ENCODE measurements around the gene SFMBT1.

DNA sequence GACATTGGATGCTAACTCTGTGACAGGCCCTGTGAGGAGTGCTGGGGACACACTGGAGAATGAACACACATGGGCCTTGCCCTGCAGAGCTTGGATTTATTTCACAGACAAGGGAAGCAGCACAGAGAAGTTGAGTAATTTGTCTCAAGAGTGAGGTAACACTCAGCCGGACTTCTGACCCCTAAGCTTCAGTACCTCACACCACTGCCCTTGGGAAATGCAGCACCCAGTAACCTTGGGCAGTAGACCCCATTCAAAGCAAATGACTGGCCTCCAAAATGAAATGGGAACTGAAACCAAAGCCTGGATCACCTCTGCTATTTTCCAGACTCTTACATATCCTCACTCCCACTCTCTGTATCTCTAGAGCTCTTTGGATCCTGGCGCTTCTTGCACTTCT is 47.1 kb upstream of the SFMBT1 start:
- TF ChIP-seq JUNB (IDR thresholded peaks at IDR 0.05; ENCODE audit: unreplicated experiment) = no peak
- TF ChIP-seq REST (IDR thresholded peaks at IDR 0.05; ENCODE audit: unreplicated experiment) = no peak
- no peak for TF ChIP-seq POLR2AphosphoS5 (IDR thresholded peaks at IDR 0.05; ENCODE audit: low read depth)
- no peak for TF ChIP-seq EZH2phosphoT487 (IDR thresholded peaks at IDR 0.05; ENCODE audit: unreplicated experiment)
- TF ChIP-seq, protein P1, sequence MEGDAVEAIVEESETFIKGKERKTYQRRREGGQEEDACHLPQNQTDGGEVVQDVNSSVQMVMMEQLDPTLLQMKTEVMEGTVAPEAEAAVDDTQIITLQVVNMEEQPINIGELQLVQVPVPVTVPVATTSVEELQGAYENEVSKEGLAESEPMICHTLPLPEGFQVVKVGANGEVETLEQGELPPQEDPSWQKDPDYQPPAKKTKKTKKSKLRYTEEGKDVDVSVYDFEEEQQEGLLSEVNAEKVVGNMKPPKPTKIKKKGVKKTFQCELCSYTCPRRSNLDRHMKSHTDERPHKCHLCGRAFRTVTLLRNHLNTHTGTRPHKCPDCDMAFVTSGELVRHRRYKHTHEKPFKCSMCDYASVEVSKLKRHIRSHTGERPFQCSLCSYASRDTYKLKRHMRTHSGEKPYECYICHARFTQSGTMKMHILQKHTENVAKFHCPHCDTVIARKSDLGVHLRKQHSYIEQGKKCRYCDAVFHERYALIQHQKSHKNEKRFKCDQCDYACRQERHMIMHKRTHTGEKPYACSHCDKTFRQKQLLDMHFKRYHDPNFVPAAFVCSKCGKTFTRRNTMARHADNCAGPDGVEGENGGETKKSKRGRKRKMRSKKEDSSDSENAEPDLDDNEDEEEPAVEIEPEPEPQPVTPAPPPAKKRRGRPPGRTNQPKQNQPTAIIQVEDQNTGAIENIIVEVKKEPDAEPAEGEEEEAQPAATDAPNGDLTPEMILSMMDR (conservative IDR thresholded peaks at IDR 0.05; ENCODE audit: low read depth in 2 of 2) = no peak
- TF ChIP-seq NANOG (IDR thresholded peaks at IDR 0.05; ENCODE audit: borderline replicate concordance) = no peak
- no peak for TF ChIP-seq EZH2 (IDR thresholded peaks at IDR 0.05; ENCODE audit: low read depth, unreplicated experiment)

All from GM23338 (cell line).